H1 (cell line): ENCODE data around the gene ZBTB47. TPM values are rescaled to one million over a fixed set of nuclear protein-coding genes. Genes with fewer than 3 reads are reported as not detected.

Source experiments
- CTCF ChIA-PET: fragments of 300-600 bp; sonication (Branson Sonifier 250); formaldehyde crosslinking; loops from one replicate; lab custom pipeline; 2021; ENCODE audit not compliant: partially characterized antibody; lab: Charles Lee
- POLR2A ChIA-PET: fragments of 300-600 bp; sonication (Branson Sonifier 250); formaldehyde crosslinking; loops from one replicate; lab custom pipeline; 2021; ENCODE audit warnings: inconsistent platforms; ENCODE audit not compliant: partially characterized antibody; lab: Charles Lee
- DNase-seq, 2 experiments: peaks; one replicate each; pipeline versions ENCODE4 v3.0.0 to v3.0.0-alpha.2; 2010 to 2022; ENCODE audit warnings: low spot score in 2 of 2, low read depth in 1 of 2, mixed read lengths in 1 of 2
- FAIRE-seq: peaks from 2 replicates; lab custom pipeline; 2011; peaks lifted over from hg19 to GRCh38; lab: Jason Lieb, UNC
- H2AFZ ChIP-seq: 2 replicates; pipeline ENCODE4 v1.8.1; 2012; ENCODE audit warnings: low read length, inconsistent platforms
- H2AK5ac ChIP-seq: 2 replicates; pipeline ENCODE4 v1.6.1; 2013; ENCODE audit warnings: low read depth, low read length
- H2BK120ac ChIP-seq: replicated peaks from 2 replicates; pipeline ENCODE3; 2013; ENCODE audit warnings: low read depth, low read length, inconsistent platforms
- H2BK12ac ChIP-seq: 2 replicates; pipeline ENCODE4 v1.6.1; 2013; ENCODE audit warnings: low read depth, low read length
- H2BK15ac ChIP-seq: 2 replicates; pipeline ENCODE4 v1.6.1; 2013; ENCODE audit warnings: low read length
- H2BK20ac ChIP-seq: 2 replicates; pipeline ENCODE4 v1.6.1; 2013; ENCODE audit warnings: low read length
- H2BK5ac ChIP-seq: 2 replicates; pipeline ENCODE4 v1.6.1; 2013; ENCODE audit warnings: low read depth, low read length
- H3K14ac ChIP-seq: 2 replicates; pipeline ENCODE4 v1.6.1; 2013; ENCODE audit warnings: inconsistent platforms; ENCODE audit not compliant: insufficient read length
- H3K18ac ChIP-seq: 2 replicates; pipeline ENCODE4 v1.6.1; 2013; ENCODE audit warnings: low read length; ENCODE audit errors: extremely low read depth
- H3K23ac ChIP-seq: 2 replicates; pipeline ENCODE4 v1.6.1; 2013; ENCODE audit warnings: inconsistent platforms; ENCODE audit not compliant: insufficient read length
- H3K23me2 ChIP-seq: 2 replicates; pipeline ENCODE4 v1.6.1; 2013; ENCODE audit warnings: low read depth, low read length
- H3K27ac ChIP-seq: 2 replicates; pipeline ENCODE4 v1.6.1; 2011; ENCODE audit warnings: low read depth, low read length, inconsistent platforms
- H3K27me3 ChIP-seq, 4 experiments: replicated peaks in 1 of 4; 1 replicate in 1 of 4; 2 replicates in 3 of 4; pipeline versions ENCODE4 v1.6.1 to v1.8.1; 2011 to 2013; ENCODE audit warnings: low read length in 3 of 4, mild to moderate bottlenecking in 3 of 4, inconsistent platforms in 2 of 4, mixed read lengths in 2 of 4, moderate library complexity in 1 of 4; ENCODE audit not compliant: control insufficient read depth in 3 of 4, insufficient read depth in 3 of 4; ENCODE audit errors: extremely low read depth in 1 of 4
- H3K36me3 ChIP-seq, 4 experiments: 2 replicates each; pipeline versions ENCODE4 v1.6.1 to v1.8.1; 2011 to 2013; ENCODE audit warnings: mild to moderate bottlenecking in 4 of 4, low read length in 3 of 4, moderate library complexity in 2 of 4, control low read depth in 1 of 4, inconsistent platforms in 1 of 4; ENCODE audit not compliant: insufficient read depth in 4 of 4, control insufficient read depth in 2 of 4
- H3K4ac ChIP-seq: replicated peaks from 2 replicates; pipeline ENCODE3; 2013; ENCODE audit warnings: low read length, low read depth, mixed read lengths, inconsistent platforms; ENCODE audit not compliant: insufficient read length
- H3K4me1 ChIP-seq, 4 experiments: replicated peaks in 1 of 4; 1 replicate in 1 of 4; 2 replicates in 3 of 4; pipeline versions ENCODE4 v1.6.1 to v1.8.1; 2011 to 2013; ENCODE audit warnings: low read length in 3 of 4, inconsistent platforms in 2 of 4, mixed read lengths in 1 of 4; ENCODE audit not compliant: insufficient read depth in 4 of 4, control insufficient read depth in 3 of 4
- H3K4me2 ChIP-seq, 2 experiments: 2 replicates each; pipeline versions ENCODE4 v1.6.1 to v1.8.1; 2011 to 2013; ENCODE audit warnings: low read depth in 2 of 2, low read length in 2 of 2, control low read depth in 1 of 2, inconsistent platforms in 1 of 2, mild to moderate bottlenecking in 1 of 2; ENCODE audit not compliant: insufficient read depth in 1 of 2
- H3K4me3 ChIP-seq, 4 experiments: fragments of 200-600, 300-600 bp in 1 of 4; sonication (generic), shearing (Covaris generic), sonication (Bioruptor Twin) in 1 of 4; 2 replicates each; pipeline versions ENCODE4 v1.5.1 to v1.8.1; 2011 to 2016; ENCODE audit warnings: low read length in 4 of 4, low read depth in 3 of 4, control low read depth in 2 of 4, inconsistent platforms in 2 of 4, mild to moderate bottlenecking in 2 of 4, mixed read lengths in 1 of 4, moderate library complexity in 1 of 4; ENCODE audit not compliant: insufficient read depth in 2 of 4; ENCODE audit errors: extremely low read depth in 1 of 4
- H3K56ac ChIP-seq: replicated peaks from 2 replicates; pipeline ENCODE3; 2013; ENCODE audit warnings: low read depth, mild to moderate bottlenecking, mixed read lengths, low read length, inconsistent platforms; ENCODE audit not compliant: insufficient read length
- H3K79me1 ChIP-seq: 2 replicates; pipeline ENCODE4 v1.6.1; 2013; ENCODE audit warnings: low read depth, low read length, control low read depth
- H3K79me2 ChIP-seq, 2 experiments: 2 replicates each; pipeline versions ENCODE4 v1.6.1 to v1.8.1; 2012 to 2013; ENCODE audit warnings: low read length in 2 of 2, mild to moderate bottlenecking in 2 of 2, inconsistent platforms in 1 of 2; ENCODE audit not compliant: insufficient read depth in 2 of 2, control insufficient read depth in 1 of 2
- H3K9ac ChIP-seq, 4 experiments: replicated peaks in 1 of 4; 1 replicate in 1 of 4; 2 replicates in 3 of 4; pipeline versions ENCODE4 v1.6.1 to v1.8.1; 2011 to 2013; ENCODE audit warnings: low read depth in 3 of 4, low read length in 3 of 4, control low read depth in 2 of 4, mild to moderate bottlenecking in 2 of 4, moderate library complexity in 2 of 4, inconsistent platforms in 1 of 4; ENCODE audit errors: extremely low read depth in 1 of 4
- H3K9me3 ChIP-seq, 2 experiments: 2 replicates each; pipeline versions ENCODE4 v1.6.1 to v1.8.1; 2012 to 2013; ENCODE audit warnings: mild to moderate bottlenecking in 2 of 2, moderate library complexity in 2 of 2, control low read depth in 1 of 2, inconsistent platforms in 1 of 2, low read depth in 1 of 2, low read length in 1 of 2, mixed read lengths in 1 of 2; ENCODE audit not compliant: insufficient read depth in 2 of 2
- H4K20me1 ChIP-seq, 2 experiments: replicated peaks in 1 of 2; 2 replicates each; pipeline versions ENCODE3 to v1.8.1; 2011 to 2013; ENCODE audit warnings: inconsistent platforms in 2 of 2, low read length in 2 of 2, mild to moderate bottlenecking in 1 of 2; ENCODE audit not compliant: insufficient read depth in 2 of 2, control insufficient read depth in 1 of 2
- H4K5ac ChIP-seq: 2 replicates; pipeline ENCODE4 v1.6.1; 2013; ENCODE audit warnings: low read length, low read depth, mixed read lengths, inconsistent platforms; ENCODE audit not compliant: insufficient read length
- H4K8ac ChIP-seq: 2 replicates; pipeline ENCODE4 v1.8.0; 2013; ENCODE audit warnings: mild to moderate bottlenecking, moderate library complexity, low read length, inconsistent platforms; ENCODE audit not compliant: insufficient read depth; ENCODE audit errors: extremely low read depth
- H4K91ac ChIP-seq: replicated peaks from 2 replicates; pipeline ENCODE3; 2013; ENCODE audit warnings: low read length, mixed read lengths, inconsistent platforms; ENCODE audit not compliant: insufficient read length
- ATF2 ChIP-seq: IDR thresholded peaks from 2 replicates; pipeline ENCODE4 v1.6.1; 2012; ENCODE audit warnings: low read length, inconsistent platforms
- BRCA1 ChIP-seq: IDR thresholded peaks from 2 replicates; pipeline ENCODE4 v1.6.1; 2012; ENCODE audit warnings: low read depth, low read length, improper control_type of control experiment
- EP300 ChIP-seq, 2 experiments: IDR thresholded peaks; 1 replicate in 1 of 2; 2 replicates in 1 of 2; pipeline ENCODE4 v1.6.1; 2011 to 2012; ENCODE audit warnings: low read depth in 2 of 2, low read length in 2 of 2, mild to moderate bottlenecking in 2 of 2, borderline replicate concordance in 1 of 2, inconsistent platforms in 1 of 2, moderate library complexity in 1 of 2
- GTF2F1 ChIP-seq: IDR thresholded peaks from 2 replicates; pipeline ENCODE4 v1.6.1; 2012; ENCODE audit warnings: low read depth, low read length, improper control_type of control experiment, borderline replicate concordance
- JUND ChIP-seq: IDR thresholded peaks from 2 replicates; pipeline ENCODE4 v1.6.1; 2011; ENCODE audit warnings: mild to moderate bottlenecking, improper control_type of control experiment, low read length
- KDM5A ChIP-seq: fragments of 200-600 bp; IDR thresholded peaks from 2 replicates; pipeline ENCODE4 v1.7.1; 2012; ENCODE audit warnings: mild to moderate bottlenecking, low read length, inconsistent platforms, mixed read lengths
- POLR2A ChIP-seq, 2 experiments: IDR thresholded peaks; 1 replicate in 1 of 2; 2 replicates in 1 of 2; pipeline ENCODE4 v1.6.1; 2011; ENCODE audit warnings: low read depth in 2 of 2, low read length in 2 of 2, mild to moderate bottlenecking in 2 of 2; ENCODE audit errors: control extremely low read depth in 1 of 2
- POU5F1 ChIP-seq: IDR thresholded peaks from 2 replicates; pipeline ENCODE4 v1.6.1; 2011; ENCODE audit warnings: low read depth, mild to moderate bottlenecking, low read length, moderate library complexity
- SIN3A ChIP-seq, 2 experiments: IDR thresholded peaks in 1 of 2; conservative IDR thresholded peaks in 1 of 2; 2 replicates each; pipeline ENCODE4 v1.6.1; 2011 to 2012; ENCODE audit warnings: low read length in 2 of 2, improper control_type of control experiment in 1 of 2, low read depth in 1 of 2, mild to moderate bottlenecking in 1 of 2
- SP1 ChIP-seq: IDR thresholded peaks from 2 replicates; pipeline ENCODE4 v1.6.1; 2011; ENCODE audit warnings: low read depth, low read length
- SP2 ChIP-seq: IDR thresholded peaks from 2 replicates; pipeline ENCODE4 v1.6.1; 2012; ENCODE audit warnings: mild to moderate bottlenecking, low read length, inconsistent platforms
- TBP ChIP-seq: IDR thresholded peaks from 2 replicates; pipeline ENCODE4 v1.6.1; 2011; ENCODE audit warnings: low read depth, low read length, improper control_type of control experiment
- ZNF274 ChIP-seq: IDR thresholded peaks from 2 replicates; pipeline ENCODE4 v1.7.0; 2012; ENCODE audit warnings: low read length, borderline replicate concordance; ENCODE audit errors: extremely low read depth
- WGBS, 2 experiments: shearing (Covaris generic) in 1 of 2; methylation state at CpG; one replicate each; pipeline versions ENCODE4 v1.1.6 to v1.1.7; 2013 to 2015; ENCODE audit warnings: low lambda C conversion rate in 2 of 2, mixed read lengths in 2 of 2, inconsistent platforms in 1 of 2, low coverage in 1 of 2, missing lambda C conversion rate in 1 of 2; ENCODE audit not compliant: insufficient replicate concordance in 2 of 2, insufficient coverage in 1 of 2, insufficient read length in 1 of 2; ENCODE audit errors: extremely low coverage in 1 of 2, missing lambda C conversion rate in 1 of 2; 5-methylcytosine and 5-hydroxymethylcytosine counted together
- polyA plus RNA-seq, 7 experiments: library from polyadenylated mRNA; depleted of rRNA in 3 of 7; stranded (reverse) in 5 of 7; unstranded in 2 of 7; fragments of >200 nt in 5 of 7; fragments of 200-250 nt in 2 of 7; gene quantifications; 1 replicate in 5 of 7; 2 replicates in 1 of 7; 4 replicates in 1 of 7; pipeline versions ENCODE4 v1.2.1 to v1.2.3, GENCODE V29; 2011 to 2013; ENCODE audit warnings: missing spikeins in 2 of 7, mixed read lengths in 2 of 7
- total RNA-seq: library from RNA; stranded (reverse); fragmentation: NEBNext Ultra II Directional; extraction: Animal tissue kit (Norgen Biotek cat#: 25700); gene quantifications from 2 replicates; pipeline ENCODE4 v1.2.1, GENCODE V29; 2021

Gene ZBTB47
- total and polyA plus RNA-seq, 2 of the 8 experiments (the other 6 are each of a cell fraction or from before 2014, with no cell fraction given): 2.8 to 4.1 TPM

GRCh38 chr3:42712344-42712648, 58.8 kb downstream of the ZBTB47 start:
- ChIA-PET CTCF (interaction anchor here (0.6 to 11.4 kb wide), 15 partner anchors 10 to 167 kb away, joined by 3 to 53 read pairs (median 4); partner anchors contain the start of genes ACKR2 and HHATL), POLR2A (interaction anchor here (0.7 to 2.3 kb wide), 5 partner anchors 9 to 58 kb away, joined by 3 to 9 read pairs (median 3); partner anchors contain the start of genes HHATL and ZBTB47)
- Histone ChIP-seq H3K9ac (no peak overlapping the region), H2BK20ac (no peak overlapping the region), H3K79me2 (no peaks in the 10 kb centered on the region), H2BK5ac (peak overlapping the region; percentile 18; the same call in 1 of the 2 replicates), H3K4me3 (no peak overlapping the region), H3K9me3 (no peaks in the 10 kb centered on the region), H2BK120ac (no peak overlapping the region), H2BK15ac (no peak overlapping the region), H2BK12ac (no peak overlapping the region), H3K4me2 (no peak overlapping the region), H2AFZ (no peak overlapping the region), H3K18ac (no peak overlapping the region), H3K14ac (no peak overlapping the region), H3K4ac (no peak overlapping the region), H3K23me2 (no peaks in the 10 kb centered on the region), H3K56ac (no peak overlapping the region), H4K8ac (no peak overlapping the region), H4K5ac (no peak overlapping the region), H3K27ac (no peak overlapping the region), H3K23ac (no peak overlapping the region), H4K91ac (no peak overlapping the region), H3K79me1 (no peaks in the 10 kb centered on the region), H2AK5ac (no peak overlapping the region), H3K27me3 (no peaks in the 10 kb centered on the region), H3K4me1 (no peaks in the 10 kb centered on the region; a peak in 2 of 7 replicates), H4K20me1 (no peaks in the 10 kb centered on the region), H3K36me3 (no peaks in the 10 kb centered on the region)
- WGBS, 2 experiments: 87% methylated on average over 4 of the region's 4 CpGs; no CpG with 5 or more reads in 1 of the 2 experiments
- no peak for FAIRE-seq
- peak in 1 of 2 experiments; percentile 29 for DNase-seq
- TF ChIP-seq POU5F1 (no peak), ATF2 (no peak), EP300 (IDR thresholded peaks at IDR 0.05; ENCODE audit: borderline replicate concordance in 1 of 2, low read depth in 2 of 2, low read length in 2 of 2) (no peak), KDM5A (no peak), ZNF274 (no peak), SP2 (no peak), BRCA1 (no peak), SP1 (no peak), JUND (no peak), SIN3A (conservative IDR thresholded peaks at IDR 0.05 in 1 of 2, IDR thresholded peaks at IDR 0.05 in 1 of 2; ENCODE audit: low read depth in 1 of 2, low read length in 2 of 2) (no peak), TBP (no peak), GTF2F1 (no peak), POLR2A (IDR thresholded peaks at IDR 0.05; ENCODE audit: control extremely low read depth in 1 of 2, low read depth in 2 of 2, low read length in 2 of 2) (no peak)
